Central memory CD4-positive, alpha-beta T cell (primary cell): ENCODE measurements around the gene CTDSP2.
"Not testable (repeated sequence)": the region's sequence is repeated elsewhere in the genome, so short reads cannot be mapped to it uniquely, and the experiment has no call there.

Experiments used
- DNase-seq: peaks from one replicate; pipeline ENCODE4 v3.0.0; 2022

The CTDSP2 gene

DNA sequence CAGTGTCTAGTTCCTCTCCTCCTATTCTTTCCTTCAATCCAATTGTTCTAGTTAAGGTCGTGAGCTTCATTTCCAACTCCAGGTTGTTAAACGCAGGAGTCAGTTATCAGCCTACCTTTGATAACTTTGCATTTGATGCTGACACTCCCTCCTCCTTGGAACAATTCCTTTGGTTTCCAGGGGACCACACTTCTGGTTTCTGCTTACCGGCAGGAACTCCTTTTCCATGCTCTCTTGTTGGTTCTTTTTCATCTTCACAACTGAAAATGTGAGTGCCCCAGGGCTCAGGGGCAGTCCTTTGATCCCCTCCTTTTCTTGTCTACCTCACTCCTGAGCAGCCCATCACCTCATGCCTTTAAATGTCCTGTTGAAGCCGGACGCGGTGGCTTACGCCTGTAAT is 69.2 kb downstream of the CTDSP2 start:
- no peak for DNase-seq

DNA sequence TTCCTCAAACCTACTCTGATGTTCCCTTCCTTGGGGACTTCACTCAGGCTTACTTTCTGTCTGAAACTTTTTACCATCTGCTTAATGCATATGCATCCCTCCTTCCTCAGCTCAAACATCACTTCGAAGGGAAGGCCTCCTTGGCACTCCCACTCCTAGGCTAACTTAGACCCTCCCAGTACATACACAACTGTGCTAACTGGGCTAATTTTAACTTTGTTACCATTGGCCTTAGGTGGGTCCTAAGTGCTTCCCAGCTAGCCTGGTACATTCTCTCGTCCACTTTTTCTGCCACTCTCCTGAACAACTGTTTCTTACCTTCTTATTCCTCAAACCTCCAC is 70.3 kb downstream of the CTDSP2 start:
- no peak for DNase-seq

DNA sequence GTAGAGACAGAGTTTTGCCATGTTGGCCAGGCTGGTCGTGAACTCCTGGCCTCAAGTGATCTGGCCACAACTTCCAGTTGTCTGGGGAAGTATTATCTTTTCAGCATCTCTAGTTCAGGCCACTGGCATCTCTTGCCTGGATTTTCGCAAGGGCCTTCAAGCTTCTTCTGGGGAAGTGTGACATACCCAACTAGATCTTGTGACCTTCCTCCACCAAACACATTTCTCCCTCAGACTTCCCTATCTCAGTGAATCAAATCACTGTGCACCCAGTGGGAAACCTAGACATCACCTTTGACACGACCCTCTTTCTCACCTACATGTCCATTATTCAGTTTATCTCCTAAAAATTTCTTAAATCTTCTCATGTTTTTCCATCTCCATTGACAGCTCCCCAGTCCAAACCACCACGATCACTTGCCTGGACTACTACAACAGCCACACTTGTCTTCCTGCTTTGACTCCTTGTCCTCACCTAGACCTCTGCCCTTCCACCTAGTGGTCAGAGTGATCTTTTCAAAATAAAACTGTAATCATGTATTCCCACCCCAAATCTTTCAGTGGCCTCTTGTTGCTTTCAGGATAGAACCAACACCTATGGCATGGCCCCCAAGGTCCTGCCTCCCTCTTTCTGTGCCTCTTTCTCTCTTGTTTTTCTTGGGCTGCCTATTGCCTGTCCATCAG is 70.8 kb downstream of the CTDSP2 start:
- no peak for DNase-seq

DNA sequence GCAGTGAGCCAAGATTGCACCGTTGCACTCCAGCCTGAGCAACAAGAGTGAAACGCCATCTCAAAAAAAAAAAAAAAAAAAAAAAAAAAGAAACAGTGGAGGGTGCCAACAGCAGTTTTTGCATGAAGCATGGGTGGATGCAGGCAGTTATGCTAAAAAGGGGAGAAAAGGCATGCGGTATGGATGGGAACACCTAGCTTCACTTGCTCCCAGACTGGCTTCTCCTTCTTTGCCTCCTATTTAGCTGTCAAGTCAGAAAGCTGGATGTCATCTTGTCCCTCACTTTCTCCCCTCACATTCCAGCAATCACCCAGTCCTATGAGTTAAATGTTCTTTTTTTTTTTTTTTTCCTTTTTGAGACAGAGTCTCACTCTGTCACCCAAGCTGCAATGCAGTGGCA is 71.5 kb downstream of the CTDSP2 start:
- DNase-seq, result no peak

DNA sequence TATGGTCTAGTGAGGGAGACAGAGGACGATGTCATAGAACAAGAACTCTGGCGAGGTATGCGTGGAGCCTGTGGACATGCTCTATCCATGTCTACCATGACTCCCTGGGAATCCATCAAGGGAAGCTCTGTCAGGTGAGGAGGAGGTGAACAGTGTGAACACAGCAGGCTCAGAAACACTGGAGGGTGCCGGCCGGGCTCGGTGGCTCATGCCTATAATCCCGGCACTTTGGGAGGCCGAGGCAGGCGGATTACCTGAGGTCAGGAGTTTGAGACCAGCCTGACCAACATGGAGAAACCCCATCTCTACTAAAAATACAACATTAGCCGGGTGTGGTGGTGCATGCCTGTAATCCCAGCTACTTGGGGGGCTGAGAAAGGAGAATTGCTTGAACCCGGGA is 71.9 kb downstream of the CTDSP2 start:
- DNase-seq, result not testable (repeated sequence)

DNA sequence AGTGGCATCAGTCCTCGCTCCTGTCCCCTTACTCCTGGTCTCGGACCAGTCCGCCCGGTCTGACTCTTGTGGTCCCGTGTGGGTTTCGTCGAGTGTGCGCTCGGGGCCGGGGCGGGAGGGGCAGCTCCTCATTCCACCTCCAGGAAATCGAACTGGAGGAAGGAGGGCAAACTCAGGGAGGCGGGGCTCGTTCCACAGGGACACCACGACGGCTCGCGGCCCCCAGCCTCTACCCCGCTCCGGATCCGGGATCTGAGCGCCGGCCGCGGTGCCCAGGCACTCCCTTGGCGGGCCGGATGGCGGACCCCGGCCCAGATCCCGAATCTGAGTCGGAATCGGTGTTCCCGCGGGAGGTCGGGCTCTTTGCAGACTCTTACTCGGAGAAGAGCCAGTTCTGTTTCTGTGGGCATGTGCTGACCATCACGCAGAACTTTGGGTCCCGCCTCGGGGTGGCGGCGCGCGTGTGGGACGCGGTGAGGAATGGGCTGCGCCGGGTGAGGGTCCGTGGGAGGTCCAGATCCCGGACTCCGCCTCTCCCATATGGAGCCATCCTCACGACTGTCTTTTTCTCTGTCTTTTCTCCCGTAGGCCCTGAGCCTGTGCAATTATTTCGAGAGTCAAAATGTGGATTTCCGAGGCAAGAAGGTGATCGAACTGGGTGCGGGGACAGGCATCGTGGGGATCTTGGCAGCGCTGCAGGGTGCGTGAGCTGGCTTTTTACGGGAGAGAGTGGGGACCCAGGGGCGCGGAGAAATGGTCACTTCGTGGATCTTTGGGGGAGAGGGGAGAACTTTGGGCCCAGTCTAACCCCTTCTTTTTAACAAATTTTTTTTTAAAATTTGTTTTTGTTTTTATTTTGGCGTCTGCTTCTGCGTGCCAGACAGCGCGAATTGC is 73.9 kb downstream of the CTDSP2 start, which contains the start of gene EEF1AKMT3:
Gene EEF1AKMT3, plus strand, starts transcription at position 186 of the 894 bp plus-strand sequence. Its CDS starts 111 bp downstream, at position 297.
- no peak for DNase-seq

DNA sequence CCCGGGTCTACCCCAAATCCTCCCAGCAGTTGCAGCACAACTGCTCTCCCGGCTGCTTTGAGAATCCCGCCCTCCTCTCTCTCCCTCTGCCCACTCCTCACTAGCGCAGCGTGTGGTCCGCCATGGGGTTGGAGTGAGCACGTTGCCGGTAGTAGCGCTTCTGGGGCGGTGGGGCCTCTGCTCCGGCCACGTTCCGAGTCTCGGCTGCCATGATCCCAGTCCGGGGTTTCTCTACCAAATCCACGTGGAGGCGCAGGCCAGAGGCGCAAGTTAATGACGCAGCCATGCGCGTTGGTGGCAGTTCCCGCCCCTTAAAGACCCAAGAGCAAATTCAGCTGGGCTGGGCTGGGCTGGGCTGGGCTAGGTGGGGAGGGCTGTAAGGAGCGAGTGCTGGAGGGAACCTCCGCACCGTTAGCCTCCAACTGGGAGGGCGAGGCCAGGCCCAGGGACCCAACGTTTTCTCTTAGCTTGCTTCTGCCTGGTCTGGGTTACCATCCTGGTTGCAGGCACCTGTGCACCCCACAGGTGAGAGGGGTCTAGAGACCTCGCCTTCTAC is 74.6 kb downstream of the CTDSP2 start, which contains the start of gene METTL1:
Gene METTL1, minus strand, starts transcription at position 233 of the 556 bp plus-strand sequence. Its CDS starts 22 bp downstream, at position 211.
- peak; percentile 90 for DNase-seq

DNA sequence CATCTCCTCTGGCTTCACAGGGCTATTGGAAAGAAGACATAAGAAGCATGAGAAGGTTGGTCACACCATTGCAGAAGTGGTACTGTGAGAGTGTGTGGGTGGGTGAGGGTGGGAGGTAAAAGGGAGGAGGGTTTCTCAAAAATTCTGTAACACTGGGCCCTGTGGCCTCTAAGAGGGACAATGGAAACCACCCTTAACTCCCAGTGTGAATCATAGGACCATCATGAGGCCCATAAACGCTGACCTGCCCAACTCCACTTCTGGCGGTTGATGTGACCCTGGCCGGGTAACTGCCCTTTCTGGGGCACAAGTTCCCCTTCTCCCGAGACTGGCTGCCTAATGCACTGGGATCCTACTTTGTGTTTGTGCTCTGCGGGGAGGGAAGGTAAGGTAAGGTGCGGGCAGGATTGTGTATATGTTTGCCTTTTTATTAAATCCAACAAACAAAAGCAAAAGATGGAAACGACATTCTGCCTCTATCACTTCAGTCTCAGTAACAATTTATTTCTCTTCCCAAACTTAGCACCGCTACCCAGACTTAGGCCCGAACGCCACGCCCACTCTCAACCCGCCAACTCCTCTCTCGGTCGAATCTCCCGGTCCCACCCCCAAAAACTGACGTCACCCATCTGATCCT is 75.2 kb downstream of the CTDSP2 start:
- no peak for DNase-seq

DNA sequence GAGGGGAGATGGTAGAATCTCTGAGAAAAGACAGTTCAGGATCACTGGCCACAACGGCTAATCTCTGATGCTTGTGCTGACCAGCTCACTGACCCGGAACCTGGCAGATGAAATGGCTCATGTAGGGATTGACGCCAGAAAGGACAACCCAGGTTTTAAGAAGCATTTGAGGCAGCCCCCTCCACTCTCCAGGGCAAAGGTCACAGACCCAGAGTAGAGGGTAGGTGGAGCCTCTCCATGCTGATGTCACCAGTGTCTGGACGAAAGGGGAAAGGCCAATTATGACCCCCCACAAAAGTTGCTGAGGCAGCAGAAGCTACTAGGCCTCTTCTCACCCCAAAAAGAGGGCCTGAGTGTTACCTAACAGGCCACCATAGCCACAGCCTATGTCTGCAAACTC is 75.8 kb downstream of the CTDSP2 start:
- DNase-seq, result no peak
